HG03103 (cell line): ENCODE measurements around the gene GRK2.
"Not testable (repeated sequence)": the region's sequence is repeated elsewhere in the genome, so short reads cannot be mapped to it uniquely, and the experiment has no call there.

Experiments
- ATAC-seq: cut with Tn5 transposase; IDR thresholded peaks from one replicate; pipeline ENCODE4 v1.9.1; 2021; ENCODE audit warnings: low read depth; ENCODE audit not compliant: unreplicated experiment

The GRK2 gene

GRCh38 chr11:67310246-67311050 is 44.2 kb downstream of the GRK2 start:
- no peak for ATAC-seq

GRCh38 chr11:67311051-67311555 is 44.8 kb downstream of the GRK2 start:
- no peak for ATAC-seq

GRCh38 chr11:67311556-67312082 is 45.3 kb downstream of the GRK2 start:
- no peak for ATAC-seq

GRCh38 chr11:67312187-67313021 is 46.1 kb downstream of the GRK2 start:
- ATAC-seq, result no peak

GRCh38 chr11:67313125-67313890 is 47.0 kb downstream of the GRK2 start:
- ATAC-seq, result no peak

- ATAC-seq, result no peak
Observed at GRCh38 chr11:67314218-67314617, 47.9 kb downstream of the GRK2 start.

- ATAC-seq, result no peak
Observed at GRCh38 chr11:67315325-67315909, 49.1 kb downstream of the GRK2 start.

GRCh38 chr11:67316882-67317204 is 50.6 kb downstream of the GRK2 start:
- ATAC-seq, result no peak

- ATAC-seq, result peak; percentile 67
Observed at GRCh38 chr11:67317205-67317887, 51.1 kb downstream of the GRK2 start.

- peak; percentile 14 for ATAC-seq
Observed at GRCh38 chr11:67317888-67318555, 51.7 kb downstream of the GRK2 start.

- ATAC-seq, result not testable (repeated sequence)
Observed at GRCh38 chr11:67318876-67319275, 52.6 kb downstream of the GRK2 start.

GRCh38 chr11:67320011-67320410 is 53.7 kb downstream of the GRK2 start:
- no peak for ATAC-seq

- no peak for ATAC-seq
Observed at GRCh38 chr11:67320691-67321090, 54.4 kb downstream of the GRK2 start.

- no peak for ATAC-seq
Observed at GRCh38 chr11:67321313-67321871, 55.1 kb downstream of the GRK2 start.

- ATAC-seq, result no peak
Observed at GRCh38 chr11:67322049-67322448, 55.8 kb downstream of the GRK2 start.

GRCh38 chr11:67323526-67323925 is 57.3 kb downstream of the GRK2 start:
- no peak for ATAC-seq

GRCh38 chr11:67332081-67332691 is 65.9 kb downstream of the GRK2 start:
- no peak for ATAC-seq
